ENCODE results near the gene NPDC1.

Gene NPDC1

GRCh38 chr9:137046088-137046787, at the start of gene NPDC1:
TSS of gene NPDC1 (minus strand) at chr9:137046177. CDS start at chr9:137045989, 188 bp downstream.
- DNase-seq, result peak; percentile 85

- DNase-seq, result no peak
These were observed 43.4 kb upstream of the NPDC1 start for GRCh38 chr9:137089232-137089947.

GRCh38 chr9:137088121-137088520, 42.1 kb upstream of the NPDC1 start:
- no peak for DNase-seq

GRCh38 chr9:137087409-137087925, 41.5 kb upstream of the NPDC1 start:
- DNase-seq, result no peak

GRCh38 chr9:137086531-137087408, 40.8 kb upstream of the NPDC1 start, which contains the start of gene MAN1B1:
TSS of gene MAN1B1 (plus strand) at chr9:137086985. CDS start at chr9:137087000, 15 bp downstream.
- peak; percentile 98 for DNase-seq

GRCh38 chr9:137085920-137086530, 40.0 kb upstream of the NPDC1 start:
- DNase-seq, result peak; percentile 38

- DNase-seq, result no peak
These were observed 38.5 kb upstream of the NPDC1 start for GRCh38 chr9:137084526-137084925.

- no peak for DNase-seq
These were observed 37.5 kb upstream of the NPDC1 start for GRCh38 chr9:137083394-137084004.

- no peak for DNase-seq
These were observed 36.9 kb upstream of the NPDC1 start for GRCh38 chr9:137082925-137083290.

- DNase-seq, result no peak
These were observed 36.4 kb upstream of the NPDC1 start for GRCh38 chr9:137082222-137082924.

- no peak for DNase-seq
These were observed 34.5 kb upstream of the NPDC1 start for GRCh38 chr9:137080260-137081122.

- DNase-seq, result no peak
These were observed 33.4 kb upstream of the NPDC1 start for GRCh38 chr9:137079401-137079787.

GRCh38 chr9:137078701-137079400, 32.9 kb upstream of the NPDC1 start:
- DNase-seq, result no peak

- DNase-seq, result peak; percentile 18
These were observed 32.0 kb upstream of the NPDC1 start for GRCh38 chr9:137077758-137078693.

- DNase-seq, result peak; percentile 51
These were observed 31.2 kb upstream of the NPDC1 start, which contains the start of gene UAP1L1 for GRCh38 chr9:137077010-137077747. TSS of gene UAP1L1 (plus strand) at chr9:137077517. CDS start at chr9:137077533, 16 bp downstream.

GRCh38 chr9:137076636-137077009, 30.6 kb upstream of the NPDC1 start:
- no peak for DNase-seq

GRCh38 chr9:137075275-137075775, 29.3 kb upstream of the NPDC1 start:
- no peak for DNase-seq
